Measurements from ENCODE around the gene ITCH. TPM values are rescaled to one million over a fixed set of nuclear protein-coding genes. Genes with fewer than 3 reads are reported as not detected.

The ITCH gene
- total RNA-seq, 2 experiments from 2014 or later: 26.1 to 36.8 TPM

- POLR2A ChIA-PET: interaction anchor here (0.6 to 1.4 kb wide), 5 partner anchors 8 to 527 kb away, joined by 3 to 9 read pairs (median 3); no protein-coding TSS in a partner anchor
Observed at GRCh38 chr20:34449674-34450592, 86.9 kb downstream of the ITCH start.

GRCh38 chr20:34452281-34452982 is 89.4 kb downstream of the ITCH start:
- H3K9me2 ChIP-seq (ENCODE audit: insufficient read depth, low read length): no peaks in the 10 kb centered on the region
- intact Hi-C loops (cut with micrococcal nuclease; ENCODE audit: unreplicated experiment): no loop called here
- BruUV-seq (replicated peaks): no TSS peak

More at GRCh38 chr20:34449674-34450592, 86.9 kb downstream of the ITCH start:
- Histone ChIP-seq H3K4me3 (ENCODE audit: low read depth, low read length, poor library complexity, severe bottlenecking) (no peak overlapping the region), H3K79me2 (ENCODE audit: insufficient read depth, low read depth, low read length) (no peaks in the 10 kb centered on the region), H3K4me1 (ENCODE audit: insufficient read depth, low read length, poor library complexity, severe bottlenecking) (peaks cover 6% of the 10 kb centered on the region), H3K27ac (ENCODE audit: low read depth, low read length, poor library complexity, severe bottlenecking) (no peak overlapping the region), H2AFZ (ENCODE audit: low read length) (no peak overlapping the region), H3K36me3 (ENCODE audit: insufficient read depth, low read length) (peaks cover 80% of the 10 kb centered on the region), H3K4me2 (ENCODE audit: low read length) (no peak overlapping the region), H4K20me1 (ENCODE audit: insufficient read depth, low read length) (no peaks in the 10 kb centered on the region), H3K9me2 (ENCODE audit: insufficient read depth, low read length) (no peaks in the 10 kb centered on the region), H3K9me3 (ENCODE audit: low read length) (no peaks in the 10 kb centered on the region)
- CTCF ChIA-PET (ENCODE audit: unreplicated experiment): no interaction called here
- intact Hi-C loops (cut with micrococcal nuclease; ENCODE audit: unreplicated experiment): no loop called here
- DNase-seq (ENCODE audit: low spot score): no peak
- BruUV-seq (replicated peaks): no TSS peak
- TF ChIP-seq CTCF (conservative IDR thresholded peaks at IDR 0.05; ENCODE audit: low read length) (no peak), EZH2phosphoT487 (IDR thresholded peaks at IDR 0.05; ENCODE audit: borderline replicate concordance, low read depth, low read length) (no peak)

More at GRCh38 chr20:34452281-34452982, 89.4 kb downstream of the ITCH start:
- H3K27ac ChIP-seq (ENCODE audit: low read depth, low read length, poor library complexity, severe bottlenecking): no peak overlapping the region
- no peaks in the 10 kb centered on the region for H4K20me1 ChIP-seq (ENCODE audit: insufficient read depth, low read length)
- no peak overlapping the region for H2AFZ ChIP-seq (ENCODE audit: low read length)
- POLR2A ChIA-PET: interaction anchor here (0.7 to 1.0 kb wide), 3 partner anchors 51 to 1499 kb away, joined by 3 read pairs; no protein-coding TSS in a partner anchor
- DNase-seq (ENCODE audit: low spot score): no peak
- H3K4me2 ChIP-seq (ENCODE audit: low read length): no peak overlapping the region
- no peaks in the 10 kb centered on the region for H3K9me3 ChIP-seq (ENCODE audit: low read length)
- H3K36me3 ChIP-seq (ENCODE audit: insufficient read depth, low read length): peaks cover 63% of the 10 kb centered on the region
- no peaks in the 10 kb centered on the region for H3K79me2 ChIP-seq (ENCODE audit: insufficient read depth, low read depth, low read length)
- no peaks in the 10 kb centered on the region for H3K4me1 ChIP-seq (ENCODE audit: insufficient read depth, low read length, poor library complexity, severe bottlenecking)
- CTCF ChIA-PET (ENCODE audit: unreplicated experiment): no interaction called here
- no peak overlapping the region for H3K4me3 ChIP-seq (ENCODE audit: low read depth, low read length, poor library complexity, severe bottlenecking)
- TF ChIP-seq CTCF (conservative IDR thresholded peaks at IDR 0.05; ENCODE audit: low read length): no peak
- no peak for TF ChIP-seq EZH2phosphoT487 (IDR thresholded peaks at IDR 0.05; ENCODE audit: borderline replicate concordance, low read depth, low read length)
